Lung (tissue), 12 donors: ENCODE results near the gene ADAM10. TPM values are rescaled to one million over a fixed set of nuclear protein-coding genes. Genes with fewer than 3 reads are reported as not detected.

Source experiments
- ATAC-seq: fragments of 200-7000 bp; cut with Tn5 transposase; one replicate; pipeline ENCODE4 v1.9.1; 2020; ENCODE audit warnings: moderate number of reproducible peaks; ENCODE audit not compliant: insufficient read depth, low FRiP score
- DNase-seq, 3 donors: peaks; one replicate each; pipeline ENCODE4 v3.0.0-alpha.2; 2013 to 2017
- H3K27ac ChIP-seq, 2 donors: one replicate each; pipeline ENCODE4 v1.5.1; 2013; ENCODE audit warnings: mild to moderate bottlenecking in 2 of 2, moderate library complexity in 2 of 2, control low read depth in 1 of 2, inconsistent platforms in 1 of 2, low read depth in 1 of 2, low read length in 1 of 2
- H3K27me3 ChIP-seq, 3 donors: one replicate each; pipeline ENCODE4 v1.5.1; 2013; ENCODE audit warnings: low read length in 2 of 3; ENCODE audit not compliant: control insufficient read depth in 3 of 3, insufficient read depth in 3 of 3
- H3K36me3 ChIP-seq, 4 donors: one replicate each; pipeline ENCODE4 v1.5.1; 2013; ENCODE audit warnings: low read length in 4 of 4, mild to moderate bottlenecking in 1 of 4, moderate library complexity in 1 of 4; ENCODE audit not compliant: control insufficient read depth in 4 of 4, insufficient read depth in 4 of 4
- H3K4me1 ChIP-seq, 5 donors: one replicate each; pipeline ENCODE4 v1.5.1; 2013; ENCODE audit warnings: low read length in 5 of 5, mild to moderate bottlenecking in 2 of 5, moderate library complexity in 1 of 5; ENCODE audit not compliant: control insufficient read depth in 5 of 5, insufficient read depth in 5 of 5
- H3K4me3 ChIP-seq: one replicate; pipeline ENCODE4 v1.5.1; 2013; ENCODE audit warnings: mild to moderate bottlenecking, control low read depth, moderate library complexity
- H3K9ac ChIP-seq, 2 donors: one replicate each; pipeline ENCODE4 v1.5.1; 2013; ENCODE audit warnings: low read length in 2 of 2, control low read depth in 1 of 2; ENCODE audit not compliant: insufficient read depth in 1 of 2
- H3K9me3 ChIP-seq, 4 donors: one replicate each; pipeline ENCODE4 v1.5.1; 2013; ENCODE audit warnings: low read length in 3 of 4, mild to moderate bottlenecking in 1 of 4, moderate library complexity in 1 of 4; ENCODE audit not compliant: control insufficient read depth in 4 of 4, insufficient read depth in 3 of 4
- WGBS, 2 donors: extraction: QIAGEN DNeasy Blood & Tissue Kit; methylation state at CpG; one replicate each; pipeline ENCODE4 v1.1.7; 2013; 5-methylcytosine and 5-hydroxymethylcytosine counted together
- polyA plus RNA-seq, 2 donors: library from polyadenylated mRNA; stranded (reverse); fragments of 200-250 nt; gene quantifications; one replicate each; pipeline ENCODE4 v1.2.1, GENCODE V29; 2013
- total RNA-seq, 2 donors: library from RNA; depleted of rRNA in 1 of 2; stranded (reverse); fragments of >200 nt in 1 of 2; gene quantifications; one replicate each; pipeline ENCODE4 v1.2.1, GENCODE V29; 2014 to 2021
- TF ChIP-seq, protein P1 (sequence below): IDR thresholded peaks from 2 replicates; pipeline ENCODE4 v1.5.1; 2012; ENCODE audit warnings: mild to moderate bottlenecking; ENCODE audit errors: control extremely low read depth, extremely low read depth
- donor health status: control.
- donor health status: control.
- donor health status: Bipolar disorder and iron deficiency.
- donor health status: healthy.
- donor health status: DM: yes; HTN: yes; CAD: no.

Gene ADAM10
- total and polyA plus RNA-seq, 4 donors, result 9.7 to 274 (median 88.6) TPM

DNA sequence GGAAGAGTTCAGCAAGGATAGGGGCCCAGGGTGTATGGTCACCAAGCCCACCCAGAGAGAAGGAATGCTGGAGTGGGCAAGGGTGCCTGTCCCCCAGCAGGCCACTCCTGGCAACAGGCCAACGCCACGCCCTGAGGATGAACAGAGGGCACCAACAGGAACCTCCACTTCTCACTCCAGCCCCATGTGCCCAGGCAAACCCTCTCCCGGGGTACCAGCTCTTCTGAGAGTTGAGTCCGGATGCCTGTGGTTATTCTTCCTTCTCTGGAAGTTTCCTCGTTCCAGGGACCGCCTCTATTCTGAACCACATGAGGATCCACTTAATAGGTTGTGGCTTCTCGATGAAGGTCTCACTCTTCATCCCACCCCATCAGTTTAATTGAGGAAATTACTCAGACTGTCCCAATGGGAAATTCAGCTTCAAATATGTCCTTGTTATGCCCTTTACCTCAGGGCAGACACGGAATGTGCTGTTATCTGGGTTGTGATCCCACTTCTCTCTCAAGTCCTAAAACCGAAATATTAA lies 203.4 kb downstream of the ADAM10 start:
- Histone ChIP-seq H3K4me3 (no peak overlapping the region), H3K9ac (no peak overlapping the region), H3K9me3 (peaks cover 0 to 2% (median 0%) of the 10 kb centered on the region in 4 donors), H3K27me3 (no peaks in the 10 kb centered on the region), H3K36me3 (no peaks in the 10 kb centered on the region), H3K27ac (peak overlapping the region in 1 of 2 donors; percentile 47), H3K4me1 (peaks cover 0 to 11% (median 2%) of the 10 kb centered on the region in 5 donors)
- TF ChIP-seq, protein P1, sequence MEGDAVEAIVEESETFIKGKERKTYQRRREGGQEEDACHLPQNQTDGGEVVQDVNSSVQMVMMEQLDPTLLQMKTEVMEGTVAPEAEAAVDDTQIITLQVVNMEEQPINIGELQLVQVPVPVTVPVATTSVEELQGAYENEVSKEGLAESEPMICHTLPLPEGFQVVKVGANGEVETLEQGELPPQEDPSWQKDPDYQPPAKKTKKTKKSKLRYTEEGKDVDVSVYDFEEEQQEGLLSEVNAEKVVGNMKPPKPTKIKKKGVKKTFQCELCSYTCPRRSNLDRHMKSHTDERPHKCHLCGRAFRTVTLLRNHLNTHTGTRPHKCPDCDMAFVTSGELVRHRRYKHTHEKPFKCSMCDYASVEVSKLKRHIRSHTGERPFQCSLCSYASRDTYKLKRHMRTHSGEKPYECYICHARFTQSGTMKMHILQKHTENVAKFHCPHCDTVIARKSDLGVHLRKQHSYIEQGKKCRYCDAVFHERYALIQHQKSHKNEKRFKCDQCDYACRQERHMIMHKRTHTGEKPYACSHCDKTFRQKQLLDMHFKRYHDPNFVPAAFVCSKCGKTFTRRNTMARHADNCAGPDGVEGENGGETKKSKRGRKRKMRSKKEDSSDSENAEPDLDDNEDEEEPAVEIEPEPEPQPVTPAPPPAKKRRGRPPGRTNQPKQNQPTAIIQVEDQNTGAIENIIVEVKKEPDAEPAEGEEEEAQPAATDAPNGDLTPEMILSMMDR, result no peak
- 82 to 92% methylated on average over 9 of the region's 9 CpGs for WGBS, 2 donors
- ATAC-seq, result no peak
- DNase-seq, result no peak

DNA sequence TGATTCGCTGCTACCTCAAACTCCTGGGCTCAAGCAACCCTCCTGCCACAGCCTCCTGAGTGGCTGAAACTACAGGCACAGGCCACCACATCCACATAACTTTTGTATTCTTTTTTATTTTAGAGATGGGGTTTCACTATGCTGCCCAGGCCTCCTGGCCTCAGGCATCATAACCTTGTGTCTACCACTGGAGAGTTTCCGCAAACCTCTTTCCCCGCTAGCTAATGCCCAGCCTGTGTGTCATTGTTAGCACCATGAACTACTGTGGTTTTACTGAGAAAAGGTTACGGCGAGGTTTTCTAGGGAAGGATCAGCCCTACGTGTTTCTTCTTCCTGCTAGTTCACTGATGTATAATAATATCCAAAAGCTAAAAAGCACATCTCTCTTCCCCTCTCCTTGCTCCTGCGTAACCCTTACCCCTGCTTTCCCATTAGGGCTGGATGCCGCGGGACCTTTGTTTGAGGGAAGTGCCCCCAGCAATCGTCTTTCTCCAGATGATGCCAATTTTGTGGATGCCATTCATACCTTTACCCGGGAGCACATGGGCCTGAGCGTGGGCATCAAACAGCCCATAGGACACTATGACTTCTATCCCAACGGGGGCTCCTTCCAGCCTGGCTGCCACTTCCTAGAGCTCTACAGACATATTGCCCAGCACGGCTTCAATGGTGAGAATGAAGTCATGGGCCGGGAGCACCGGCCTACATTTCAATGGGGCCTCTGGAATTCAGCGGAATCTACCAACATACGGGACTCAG lies 204.0 kb downstream of the ADAM10 start:
- 92 to 93% methylated on average over 18 of the region's 18 CpGs for WGBS, 2 donors
- Histone ChIP-seq H3K27me3 (no peaks in the 10 kb centered on the region), H3K9me3 (peaks cover 0 to 2% (median 0%) of the 10 kb centered on the region in 4 donors), H3K4me3 (no peak overlapping the region), H3K36me3 (no peaks in the 10 kb centered on the region), H3K27ac (peak overlapping the region in 1 of 2 donors; percentile 47), H3K4me1 (peaks cover 0 to 11% (median 2%) of the 10 kb centered on the region in 5 donors), H3K9ac (no peak overlapping the region)
- TF ChIP-seq, protein P1, result no peak
- DNase-seq (no peak), ATAC-seq (no peak)

DNA sequence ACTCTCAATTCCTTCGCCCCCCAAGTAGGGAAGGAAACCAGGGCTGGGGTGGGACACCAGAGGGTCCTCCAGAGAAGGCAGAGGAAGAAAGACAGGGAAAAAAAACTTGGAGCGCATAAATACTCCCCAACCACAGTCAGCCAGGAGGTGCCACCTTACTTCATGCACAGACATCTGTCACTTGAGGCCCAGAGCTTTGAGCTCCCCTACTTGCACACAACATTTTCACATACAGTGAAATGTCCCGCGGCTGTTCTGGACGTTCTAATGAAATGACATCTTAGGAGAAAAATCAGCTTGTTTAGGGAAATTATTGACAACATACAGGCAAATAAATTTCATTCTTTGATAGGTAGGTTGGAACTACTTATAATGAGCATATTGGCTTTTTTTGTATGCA lies 204.8 kb downstream of the ADAM10 start:
- Histone ChIP-seq H3K27ac (no peak overlapping the region), H3K9ac (no peak overlapping the region), H3K27me3 (no peaks in the 10 kb centered on the region), H3K9me3 (no peaks in the 10 kb centered on the region), H3K4me3 (no peak overlapping the region), H3K36me3 (no peaks in the 10 kb centered on the region), H3K4me1 (peaks cover 0 to 11% (median 2%) of the 10 kb centered on the region in 5 donors)
- ATAC-seq, result no peak
- no peak for DNase-seq
- WGBS, 2 donors, result 91 to 93% methylated on average over 5 of the region's 5 CpGs
- TF ChIP-seq, protein P1, result no peak
